ENCODE data around the gene KRT32.

Gene KRT32

GRCh38 chr17:41428591-41429291 lies 38.4 kb downstream of the KRT32 start:
- no peak for TF ChIP-seq YY1 (IDR thresholded peaks at IDR 0.05; ENCODE audit: low read depth)
- TF ChIP-seq CREB1 (IDR thresholded peaks at IDR 0.05; ENCODE audit: low read depth): no peak
- TF ChIP-seq, protein P1, sequence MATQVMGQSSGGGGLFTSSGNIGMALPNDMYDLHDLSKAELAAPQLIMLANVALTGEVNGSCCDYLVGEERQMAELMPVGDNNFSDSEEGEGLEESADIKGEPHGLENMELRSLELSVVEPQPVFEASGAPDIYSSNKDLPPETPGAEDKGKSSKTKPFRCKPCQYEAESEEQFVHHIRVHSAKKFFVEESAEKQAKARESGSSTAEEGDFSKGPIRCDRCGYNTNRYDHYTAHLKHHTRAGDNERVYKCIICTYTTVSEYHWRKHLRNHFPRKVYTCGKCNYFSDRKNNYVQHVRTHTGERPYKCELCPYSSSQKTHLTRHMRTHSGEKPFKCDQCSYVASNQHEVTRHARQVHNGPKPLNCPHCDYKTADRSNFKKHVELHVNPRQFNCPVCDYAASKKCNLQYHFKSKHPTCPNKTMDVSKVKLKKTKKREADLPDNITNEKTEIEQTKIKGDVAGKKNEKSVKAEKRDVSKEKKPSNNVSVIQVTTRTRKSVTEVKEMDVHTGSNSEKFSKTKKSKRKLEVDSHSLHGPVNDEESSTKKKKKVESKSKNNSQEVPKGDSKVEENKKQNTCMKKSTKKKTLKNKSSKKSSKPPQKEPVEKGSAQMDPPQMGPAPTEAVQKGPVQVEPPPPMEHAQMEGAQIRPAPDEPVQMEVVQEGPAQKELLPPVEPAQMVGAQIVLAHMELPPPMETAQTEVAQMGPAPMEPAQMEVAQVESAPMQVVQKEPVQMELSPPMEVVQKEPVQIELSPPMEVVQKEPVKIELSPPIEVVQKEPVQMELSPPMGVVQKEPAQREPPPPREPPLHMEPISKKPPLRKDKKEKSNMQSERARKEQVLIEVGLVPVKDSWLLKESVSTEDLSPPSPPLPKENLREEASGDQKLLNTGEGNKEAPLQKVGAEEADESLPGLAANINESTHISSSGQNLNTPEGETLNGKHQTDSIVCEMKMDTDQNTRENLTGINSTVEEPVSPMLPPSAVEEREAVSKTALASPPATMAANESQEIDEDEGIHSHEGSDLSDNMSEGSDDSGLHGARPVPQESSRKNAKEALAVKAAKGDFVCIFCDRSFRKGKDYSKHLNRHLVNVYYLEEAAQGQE (IDR thresholded peaks at IDR 0.05; ENCODE audit: low read depth): no peak
- TF ChIP-seq ZBTB7A (IDR thresholded peaks at IDR 0.05; ENCODE audit: low read depth): no peak
- TF ChIP-seq FOXM1 (IDR thresholded peaks at IDR 0.05; ENCODE audit: borderline replicate concordance, low read depth): no peak
- no peak for TF ChIP-seq MAX (IDR thresholded peaks at IDR 0.05)
- TF ChIP-seq, protein P2, sequence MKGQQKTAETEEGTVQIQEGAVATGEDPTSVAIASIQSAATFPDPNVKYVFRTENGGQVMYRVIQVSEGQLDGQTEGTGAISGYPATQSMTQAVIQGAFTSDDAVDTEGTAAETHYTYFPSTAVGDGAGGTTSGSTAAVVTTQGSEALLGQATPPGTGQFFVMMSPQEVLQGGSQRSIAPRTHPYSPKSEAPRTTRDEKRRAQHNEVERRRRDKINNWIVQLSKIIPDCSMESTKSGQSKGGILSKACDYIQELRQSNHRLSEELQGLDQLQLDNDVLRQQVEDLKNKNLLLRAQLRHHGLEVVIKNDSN (IDR thresholded peaks at IDR 0.05): no peak
- TF ChIP-seq NFIC (IDR thresholded peaks at IDR 0.05): no peak
- no peak for TF ChIP-seq TAF1 (IDR thresholded peaks at IDR 0.05; ENCODE audit: low read depth)
- TF ChIP-seq RAD21 (IDR thresholded peaks at IDR 0.05; ENCODE audit: low read depth): no peak
- no peak for TF ChIP-seq TEAD4 (IDR thresholded peaks at IDR 0.05)

DNA sequence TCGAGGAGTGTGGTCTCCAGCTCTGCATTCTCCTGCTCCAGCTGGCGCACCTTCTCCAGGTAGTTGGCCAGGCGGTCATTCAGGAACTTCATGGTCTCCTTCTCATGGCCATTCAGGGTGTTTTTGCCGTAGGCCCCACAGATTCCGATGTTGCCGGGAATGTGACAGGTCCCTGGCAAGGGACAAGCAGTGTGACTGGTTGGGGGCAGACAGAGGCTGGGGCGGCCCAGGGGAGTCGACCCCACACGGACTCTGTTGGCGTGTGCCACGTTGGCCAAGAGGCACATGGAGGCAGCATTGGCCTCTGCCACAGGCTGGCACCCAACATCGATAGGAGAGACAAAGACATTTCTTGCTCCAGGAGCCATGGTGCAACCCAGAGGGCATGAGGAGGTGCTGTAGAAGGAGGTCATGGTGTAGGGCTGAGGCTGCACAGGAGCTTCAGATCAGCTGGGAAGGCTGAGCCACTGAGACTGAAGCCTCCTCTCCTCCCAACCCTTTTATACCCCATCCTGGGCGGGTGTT lies 43.0 kb downstream of the KRT32 start, which contains the start of gene KRT37:
TSS of gene KRT37 (minus strand) at position 475 of the 525 bp plus-strand sequence. CDS start at position 413, 62 bp downstream.
- TF ChIP-seq, protein P1 (IDR thresholded peaks at IDR 0.05; ENCODE audit: low read depth): no peak
- TF ChIP-seq TEAD4 (IDR thresholded peaks at IDR 0.05): no peak
- no peak for TF ChIP-seq NFIC (IDR thresholded peaks at IDR 0.05)

GRCh38 chr17:41421617-41422016 lies 45.6 kb downstream of the KRT32 start:
- TF ChIP-seq CEBPB (IDR thresholded peaks at IDR 0.05) (no peak), TAF1 (IDR thresholded peaks at IDR 0.05; ENCODE audit: low read depth) (no peak), TEAD4 (IDR thresholded peaks at IDR 0.05) (no peak), EP300 (IDR thresholded peaks at IDR 0.05; ENCODE audit: borderline replicate concordance) (no peak)
- TF ChIP-seq, protein P1 (IDR thresholded peaks at IDR 0.05; ENCODE audit: low read depth): no peak
- TF ChIP-seq, protein P2 (IDR thresholded peaks at IDR 0.05): no peak

GRCh38 chr17:41421116-41421515 lies 46.1 kb downstream of the KRT32 start:
- TF ChIP-seq TCF12 (IDR thresholded peaks at IDR 0.05; ENCODE audit: low read depth) (no peak), TEAD4 (IDR thresholded peaks at IDR 0.05) (no peak), ZBTB7A (IDR thresholded peaks at IDR 0.05; ENCODE audit: low read depth) (no peak), EGR1 (IDR thresholded peaks at IDR 0.05) (no peak)
- TF ChIP-seq, protein P1 (IDR thresholded peaks at IDR 0.05; ENCODE audit: low read depth): no peak

Measured in Ishikawa (cell line).